CD8-positive, alpha-beta memory T cell (primary cell): ENCODE results near the gene ITK. TPM values are rescaled to one million over a fixed set of nuclear protein-coding genes. Genes with fewer than 3 reads are reported as not detected.

ENCODE experiments used
- CTCF ChIA-PET: fragments of 350-600 bp; sonication (Branson Sonifier 250); formaldehyde crosslinking; loops from one replicate; lab custom pipeline; 2021; ENCODE audit warnings: antibody characterized with exemption; lab: Charles Lee
- POLR2A ChIA-PET: fragments of 350-600 bp; sonication (Branson Sonifier 250); formaldehyde crosslinking; loops from one replicate; lab custom pipeline; 2021; ENCODE audit warnings: antibody characterized with exemption; lab: Charles Lee
- DNase-seq, 5 donors: peaks; one replicate each; pipeline versions ENCODE4 v3.0.0 to v3.0.0-alpha.2; 2020 to 2022; ENCODE audit warnings: mixed read lengths in 1 of 5
- H3K27ac ChIP-seq: one replicate; pipeline ENCODE4 v1.7.0; 2013; ENCODE audit warnings: low read depth, mild to moderate bottlenecking, low read length, moderate library complexity
- H3K27me3 ChIP-seq: 2 replicates; pipeline ENCODE4 v1.7.0; 2013; ENCODE audit warnings: low read length, mild to moderate bottlenecking; ENCODE audit not compliant: insufficient read depth, poor library complexity, severe bottlenecking
- H3K36me3 ChIP-seq: 2 replicates; pipeline ENCODE4 v1.7.0; 2013; ENCODE audit warnings: mild to moderate bottlenecking, low read length, moderate library complexity; ENCODE audit not compliant: insufficient read depth
- H3K4me1 ChIP-seq: 2 replicates; pipeline ENCODE4 v1.7.0; 2013; ENCODE audit warnings: mild to moderate bottlenecking, low read length, moderate library complexity; ENCODE audit not compliant: insufficient read depth
- H3K4me3 ChIP-seq: 2 replicates; pipeline ENCODE4 v1.7.0; 2013; ENCODE audit warnings: mild to moderate bottlenecking, low read length
- H3K9me3 ChIP-seq: 2 replicates; pipeline ENCODE4 v1.7.0; 2013; ENCODE audit warnings: mild to moderate bottlenecking, low read length
- H3K27ac Mint-ChIP-seq, 8 donors: one replicate each; pipeline ENCODE4 v1.8.0; 2020 to 2021; ENCODE audit warnings: mixed read lengths in 8 of 8, mild to moderate bottlenecking in 6 of 8, inconsistent platforms in 3 of 8, moderate library complexity in 3 of 8
- H3K27me3 Mint-ChIP-seq, 2 donors: one replicate each; pipeline ENCODE4 v1.8.0; 2020 to 2021; ENCODE audit warnings: mixed read lengths in 2 of 2, mild to moderate bottlenecking in 1 of 2, moderate library complexity in 1 of 2
- H3K36me3 Mint-ChIP-seq, 3 donors: one replicate each; pipeline ENCODE4 v1.8.0; 2020 to 2021; ENCODE audit warnings: mixed read lengths in 3 of 3, inconsistent platforms in 1 of 3, mild to moderate bottlenecking in 1 of 3
- H3K4me1 Mint-ChIP-seq, 3 donors: one replicate each; pipeline ENCODE4 v1.8.0; 2020 to 2021; ENCODE audit warnings: mixed read lengths in 3 of 3, inconsistent platforms in 1 of 3, mild to moderate bottlenecking in 1 of 3
- H3K4me3 Mint-ChIP-seq, 7 donors: one replicate each; pipeline ENCODE4 v1.8.0; 2020 to 2021; ENCODE audit warnings: mixed read lengths in 7 of 7, mild to moderate bottlenecking in 6 of 7, moderate library complexity in 4 of 7, inconsistent platforms in 2 of 7
- H3K9me3 Mint-ChIP-seq, 5 donors: one replicate each; pipeline ENCODE4 v1.8.0; 2020 to 2022; ENCODE audit warnings: mixed read lengths in 5 of 5, mild to moderate bottlenecking in 3 of 5, moderate library complexity in 2 of 5, inconsistent platforms in 1 of 5
- polyA plus RNA-seq: library from polyadenylated mRNA; unstranded; fragments of 300-500 nt; fragmentation: Illumina TruSeq; gene quantifications from one replicate; pipeline ENCODE4 v1.2.3, GENCODE V29; 2021
- total RNA-seq, 2 experiments: library from RNA; stranded (reverse); gene quantifications; one replicate each; pipeline ENCODE4 v1.2.3, GENCODE V29; 2021

Gene ITK
- total and polyA plus RNA-seq, 3 experiments from 2014 or later: 129 to 162 (median 150) TPM

- Mint-ChIP-seq H3K27ac (peak overlapping the region; percentile 82 to 98 (median 88)), H3K36me3 (peaks cover 49 to 95% (median 54%) of the 10 kb centered on the region in 3 donors), H3K9me3 (no peaks in the 10 kb centered on the region), H3K4me3 (peak overlapping the region in 6 of 7 donors; percentile 13 to 53 (median 25)), H3K4me1 (peaks cover 83 to 97% (median 96%) of the 10 kb centered on the region in 3 donors), H3K27me3 (no peaks in the 10 kb centered on the region)
- CTCF ChIA-PET: interaction anchor here (0.9 to 1.2 kb wide), 2 partner anchors 45 to 58 kb away, joined by 3 to 4 read pairs; no protein-coding TSS in a partner anchor
- POLR2A ChIA-PET: interaction anchor here (0.9 to 1.0 kb wide), 2 partner anchors 31 to 41 kb away, joined by 3 to 4 read pairs; partner anchors contain the start of gene ITK
- Histone ChIP-seq H3K9me3 (no peaks in the 10 kb centered on the region), H3K27ac (no peak overlapping the region), H3K27me3 (no peaks in the 10 kb centered on the region), H3K4me3 (no peak overlapping the region), H3K4me1 (peaks cover 95% of the 10 kb centered on the region), H3K36me3 (peaks cover 70% of the 10 kb centered on the region)
- no peak for DNase-seq
Observed at GRCh38 chr5:157212307-157212706, 31.7 kb downstream of the ITK start.

- H3K36me3 ChIP-seq: peaks cover 71% of the 10 kb centered on the region
- CTCF ChIA-PET: interaction anchor here (1.6 kb wide), 1 partner anchor 64 kb away, joined by 5 read pairs; no protein-coding TSS in a partner anchor
- POLR2A ChIA-PET: interaction anchor here (0.6 to 2.6 kb wide), 3 partner anchors 10 to 64 kb away, joined by 3 to 5 read pairs (median 5); no protein-coding TSS in a partner anchor
- Mint-ChIP-seq H3K27ac (peak overlapping the region; percentile 37 to 97 (median 90)), H3K27me3 (no peaks in the 10 kb centered on the region), H3K4me3 (peak overlapping the region; percentile 44 to 87 (median 54)), H3K9me3 (no peaks in the 10 kb centered on the region), H3K4me1 (peaks cover 79 to 97% (median 96%) of the 10 kb centered on the region in 3 donors), H3K36me3 (peaks cover 42 to 96% (median 54%) of the 10 kb centered on the region in 3 donors)
- DNase-seq: peak in 1 of 5 donors; percentile 46
- H3K4me1 ChIP-seq: peaks cover 96% of the 10 kb centered on the region
- no peak overlapping the region for H3K27ac ChIP-seq
- no peaks in the 10 kb centered on the region for H3K27me3 ChIP-seq
- H3K9me3 ChIP-seq: no peaks in the 10 kb centered on the region
- no peak overlapping the region for H3K4me3 ChIP-seq
Observed at GRCh38 chr5:157213527-157214243, 33.0 kb downstream of the ITK start.

GRCh38 chr5:157214415-157214814, 33.8 kb downstream of the ITK start:
- H3K4me3 Mint-ChIP-seq: peak overlapping the region in 6 of 7 donors; percentile 43 to 93 (median 85)
- POLR2A ChIA-PET: interaction anchor here (0.6 to 2.6 kb wide), 5 partner anchors 10 to 65 kb away, joined by 3 to 6 read pairs (median 5); no protein-coding TSS in a partner anchor

GRCh38 chr5:157214861-157215513, 34.3 kb downstream of the ITK start:
- H3K9me3 Mint-ChIP-seq: no peaks in the 10 kb centered on the region
- Histone ChIP-seq H3K4me3 (peak overlapping the region; percentile 15), H3K9me3 (no peaks in the 10 kb centered on the region), H3K36me3 (peaks cover 68% of the 10 kb centered on the region), H3K27me3 (no peaks in the 10 kb centered on the region), H3K27ac (peak overlapping the region; percentile 2), H3K4me1 (peaks cover 96% of the 10 kb centered on the region)
- no peaks in the 10 kb centered on the region for H3K27me3 Mint-ChIP-seq
- peaks cover 49 to 95% (median 56%) of the 10 kb centered on the region in 3 donors for H3K36me3 Mint-ChIP-seq
- peak overlapping the region; percentile 63 to 93 (median 86) for H3K4me3 Mint-ChIP-seq
- H3K27ac Mint-ChIP-seq: peak overlapping the region; percentile 85 to 97 (median 94)
- H3K4me1 Mint-ChIP-seq: peaks cover 88 to 100% (median 99%) of the 10 kb centered on the region in 3 donors
- POLR2A ChIA-PET: interaction anchor here (0.6 to 2.6 kb wide), 8 partner anchors 10 to 72 kb away, joined by 3 to 6 read pairs (median 4); partner anchors contain the start of gene MED7
- CTCF ChIA-PET: interaction anchor here (1.0 to 1.6 kb wide), 4 partner anchors 12 to 98 kb away, joined by 3 to 5 read pairs (median 4); partner anchors contain the start of gene ITK
- peak in 4 of 5 donors; percentile 23 to 68 (median 58) for DNase-seq

More at GRCh38 chr5:157214415-157214814, 33.8 kb downstream of the ITK start:
- no peak for DNase-seq
- H3K27me3 ChIP-seq: no peaks in the 10 kb centered on the region
- Mint-ChIP-seq H3K4me1 (peaks cover 83 to 99% (median 99%) of the 10 kb centered on the region in 3 donors), H3K9me3 (no peaks in the 10 kb centered on the region), H3K27me3 (no peaks in the 10 kb centered on the region), H3K36me3 (peaks cover 43 to 95% (median 53%) of the 10 kb centered on the region in 3 donors), H3K27ac (peak overlapping the region; percentile 85 to 97 (median 94))
- peaks cover 68% of the 10 kb centered on the region for H3K36me3 ChIP-seq
- H3K27ac ChIP-seq: no peak overlapping the region
- H3K4me3 ChIP-seq: no peak overlapping the region
- CTCF ChIA-PET: interaction anchor here (1.6 kb wide), 2 partner anchors 34 to 65 kb away, joined by 3 to 5 read pairs; partner anchors contain the start of gene ITK
- peaks cover 96% of the 10 kb centered on the region for H3K4me1 ChIP-seq
- H3K9me3 ChIP-seq: no peaks in the 10 kb centered on the region

GRCh38 chr5:157215514-157216167, 35.0 kb downstream of the ITK start:
- Mint-ChIP-seq H3K27ac (peak overlapping the region; percentile 85 to 97 (median 94)), H3K27me3 (no peaks in the 10 kb centered on the region), H3K36me3 (peaks cover 49 to 97% (median 56%) of the 10 kb centered on the region in 3 donors), H3K4me1 (peaks cover 89 to 100% (median 98%) of the 10 kb centered on the region in 3 donors), H3K9me3 (no peaks in the 10 kb centered on the region), H3K4me3 (peak overlapping the region; percentile 63 to 93 (median 86))
- H3K9me3 ChIP-seq: no peaks in the 10 kb centered on the region
- H3K4me3 ChIP-seq: peak overlapping the region; percentile 3
- peaks cover 71% of the 10 kb centered on the region for H3K36me3 ChIP-seq
- ChIA-PET POLR2A (interaction anchor here (0.9 to 2.6 kb wide), 5 partner anchors 18 to 73 kb away, joined by 3 to 5 read pairs (median 4); partner anchors contain the start of gene MED7), CTCF (interaction anchor here (1.0 to 1.6 kb wide), 5 partner anchors 10 to 97 kb away, joined by 3 to 4 read pairs (median 4); partner anchors contain the start of gene ITK)
- H3K4me1 ChIP-seq: peaks cover 98% of the 10 kb centered on the region
- DNase-seq: no peak
- peak overlapping the region; percentile 2 for H3K27ac ChIP-seq
- no peaks in the 10 kb centered on the region for H3K27me3 ChIP-seq

- no peak overlapping the region for H3K27ac ChIP-seq
- Mint-ChIP-seq H3K27ac (peak overlapping the region; percentile 85 to 97 (median 95)), H3K9me3 (no peaks in the 10 kb centered on the region), H3K27me3 (no peaks in the 10 kb centered on the region), H3K4me1 (peaks cover 86 to 99% (median 97%) of the 10 kb centered on the region in 3 donors), H3K4me3 (peak overlapping the region; percentile 16 to 89 (median 86)), H3K36me3 (peaks cover 43 to 96% (median 50%) of the 10 kb centered on the region in 3 donors)
- H3K4me1 ChIP-seq: peaks cover 95% of the 10 kb centered on the region
- ChIA-PET POLR2A (interaction anchor here (0.6 to 3.0 kb wide), 12 partner anchors 9 to 74 kb away, joined by 3 to 23 read pairs (median 4); partner anchors contain the start of gene MED7), CTCF (interaction anchor here (1.0 to 2.6 kb wide), 9 partner anchors 9 to 96 kb away, joined by 3 to 15 read pairs (median 4); no protein-coding TSS in a partner anchor)
- DNase-seq: no peak
- H3K27me3 ChIP-seq: no peaks in the 10 kb centered on the region
- H3K36me3 ChIP-seq: peaks cover 62% of the 10 kb centered on the region
- H3K9me3 ChIP-seq: no peaks in the 10 kb centered on the region
- H3K4me3 ChIP-seq: peak overlapping the region; percentile 3
Observed at GRCh38 chr5:157216391-157217142, 35.9 kb downstream of the ITK start.
